Measurements from ENCODE around the gene CHRNA9.

DNA sequence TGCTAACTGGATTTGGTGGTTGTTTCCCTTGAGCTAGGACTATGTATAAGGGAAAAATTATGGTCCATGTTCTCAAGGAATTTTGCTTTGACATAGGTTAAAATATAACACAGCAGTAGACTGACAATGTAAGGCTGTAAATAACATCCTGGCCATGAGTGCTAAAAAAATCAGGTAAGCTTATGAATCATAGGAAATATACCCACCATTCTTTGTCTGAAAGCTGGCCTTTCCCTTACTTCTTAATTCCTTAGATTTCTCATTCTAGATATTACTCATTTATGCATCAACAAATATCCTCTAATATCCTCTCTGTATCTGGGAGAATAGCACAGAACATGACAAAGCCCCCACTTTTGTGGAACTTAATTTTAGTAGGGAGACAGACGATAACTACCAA is 6.8 kb upstream of the CHRNA9 start:
- TF ChIP-seq POLR2A (IDR thresholded peaks at IDR 0.05; ENCODE audit: low read depth, low read length) (no peak), POLR2AphosphoS5 (IDR thresholded peaks at IDR 0.05; ENCODE audit: low read depth, low read length) (no peak), TAF1 (IDR thresholded peaks at IDR 0.05; ENCODE audit: borderline replicate concordance, low read depth, low read length) (no peak)

Measured in GM12892 (cell line).